ENCODE data around the gene MRPL24.

MRPL24 gene

DNA sequence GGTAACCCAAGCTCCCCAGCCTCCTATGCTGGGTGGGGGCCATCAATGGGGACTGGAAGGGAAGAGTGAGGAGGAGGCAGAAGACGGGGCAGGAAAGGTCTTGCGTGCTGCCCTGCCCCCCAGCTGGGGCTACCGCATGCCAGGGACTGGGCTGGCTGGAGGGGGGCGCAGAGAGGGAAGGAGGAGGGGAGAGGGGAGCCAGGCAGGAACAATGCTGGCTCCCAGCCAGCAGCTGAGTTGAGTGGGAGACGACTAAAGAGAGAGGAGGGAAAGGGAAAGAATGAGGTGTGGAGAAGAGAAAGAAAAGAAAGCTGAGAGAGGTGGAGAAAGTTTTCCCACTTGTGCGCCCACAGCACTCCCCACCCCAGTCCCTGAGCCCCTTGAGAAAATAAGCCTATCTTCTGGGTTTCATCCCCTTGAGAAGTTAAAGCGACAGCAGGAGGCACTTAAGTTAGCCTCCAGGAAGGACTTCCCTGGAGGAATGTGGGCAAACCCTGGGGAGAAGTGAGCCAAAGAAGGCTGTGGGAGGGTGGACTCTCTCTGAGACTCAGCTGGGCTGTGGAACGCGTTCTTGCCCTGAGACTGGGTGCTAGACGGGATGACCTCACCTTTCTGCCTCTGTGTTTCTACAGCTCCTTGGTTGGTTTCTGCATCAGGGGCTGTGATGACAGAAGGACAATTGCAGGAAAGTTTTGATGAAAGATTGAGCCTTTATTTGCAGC is 50.8 kb downstream of the MRPL24 start (continued):
- TF ChIP-seq ZNF184 (tag by site-specific recombination; IDR thresholded peaks at IDR 0.05) (no peak), ZNF785 (tag by site-specific recombination; IDR thresholded peaks at IDR 0.05) (no peak), ZNF514 (tag by site-specific recombination; IDR thresholded peaks at IDR 0.05) (no peak), OSR2 (tag by site-specific recombination; IDR thresholded peaks at IDR 0.05) (no peak), MEIS1 (CRISPR knock-in tag; IDR thresholded peaks at IDR 0.05; ENCODE audit: borderline replicate concordance) (no peak), ZBTB7A (tag by site-specific recombination; IDR thresholded peaks at IDR 0.05; ENCODE audit: low read depth) (no peak), ZNF140 (tag by site-specific recombination; IDR thresholded peaks at IDR 0.05) (no peak), GLIS2 (tag by site-specific recombination; IDR thresholded peaks at IDR 0.05) (no peak), ZNF792 (tag by site-specific recombination; IDR thresholded peaks at IDR 0.05) (no peak), ZNF664 (tag by site-specific recombination; IDR thresholded peaks at IDR 0.05) (no peak), ZNF621 (tag by site-specific recombination; IDR thresholded peaks at IDR 0.05) (no peak), ZNF747 (tag by site-specific recombination; IDR thresholded peaks at IDR 0.05) (no peak), ZNF670 (tag by site-specific recombination; IDR thresholded peaks at IDR 0.05; ENCODE audit: low read depth) (no peak), ZNF341 (tag by site-specific recombination; IDR thresholded peaks at IDR 0.05; ENCODE audit: low read depth) (no peak), ZNF138 (tag by site-specific recombination; IDR thresholded peaks at IDR 0.05; ENCODE audit: borderline replicate concordance) (no peak), HOXD13 (CRISPR knock-in tag; IDR thresholded peaks at IDR 0.05; ENCODE audit: borderline replicate concordance) (no peak), ZXDB (tag by site-specific recombination; IDR thresholded peaks at IDR 0.05) (no peak), ZNF658 (tag by site-specific recombination; IDR thresholded peaks at IDR 0.05) (no peak), MZF1 (tag by site-specific recombination; IDR thresholded peaks at IDR 0.05; ENCODE audit: borderline replicate concordance) (no peak), ZNF175 (tag by site-specific recombination; IDR thresholded peaks at IDR 0.05) (no peak), ZNF776 (tag by site-specific recombination; IDR thresholded peaks at IDR 0.05; ENCODE audit: borderline replicate concordance) (no peak), ZNF777 (tag by site-specific recombination; IDR thresholded peaks at IDR 0.05; ENCODE audit: borderline replicate concordance) (peak; percentile 33; the same call in 1 of the 2 replicates), EGR2 (tag by site-specific recombination; IDR thresholded peaks at IDR 0.05; ENCODE audit: low read depth) (peak; percentile 61), ZFP3 (tag by site-specific recombination; IDR thresholded peaks at IDR 0.05; ENCODE audit: low read depth) (no peak), ZNF48 (tag by site-specific recombination; IDR thresholded peaks at IDR 0.05) (no peak), ZNF560 (tag by site-specific recombination; IDR thresholded peaks at IDR 0.05; ENCODE audit: borderline replicate concordance) (no peak), KLF1 (tag by site-specific recombination; IDR thresholded peaks at IDR 0.05) (no peak), KLF9 (tag by site-specific recombination; IDR thresholded peaks at IDR 0.05; ENCODE audit: low read depth) (no peak)
- TF ChIP-seq, protein P1, sequence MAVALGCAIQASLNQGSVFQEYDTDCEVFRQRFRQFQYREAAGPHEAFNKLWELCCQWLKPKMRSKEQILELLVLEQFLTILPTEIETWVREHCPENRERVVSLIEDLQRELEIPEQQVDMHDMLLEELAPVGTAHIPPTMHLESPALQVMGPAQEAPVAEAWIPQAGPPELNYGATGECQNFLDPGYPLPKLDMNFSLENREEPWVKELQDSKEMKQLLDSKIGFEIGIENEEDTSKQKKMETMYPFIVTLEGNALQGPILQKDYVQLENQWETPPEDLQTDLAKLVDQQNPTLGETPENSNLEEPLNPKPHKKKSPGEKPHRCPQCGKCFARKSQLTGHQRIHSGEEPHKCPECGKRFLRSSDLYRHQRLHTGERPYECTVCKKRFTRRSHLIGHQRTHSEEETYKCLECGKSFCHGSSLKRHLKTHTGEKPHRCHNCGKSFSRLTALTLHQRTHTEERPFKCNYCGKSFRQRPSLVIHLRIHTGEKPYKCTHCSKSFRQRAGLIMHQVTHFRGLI (tag by site-specific recombination; IDR thresholded peaks at IDR 0.05): no peak
- TF ChIP-seq, protein P2, sequence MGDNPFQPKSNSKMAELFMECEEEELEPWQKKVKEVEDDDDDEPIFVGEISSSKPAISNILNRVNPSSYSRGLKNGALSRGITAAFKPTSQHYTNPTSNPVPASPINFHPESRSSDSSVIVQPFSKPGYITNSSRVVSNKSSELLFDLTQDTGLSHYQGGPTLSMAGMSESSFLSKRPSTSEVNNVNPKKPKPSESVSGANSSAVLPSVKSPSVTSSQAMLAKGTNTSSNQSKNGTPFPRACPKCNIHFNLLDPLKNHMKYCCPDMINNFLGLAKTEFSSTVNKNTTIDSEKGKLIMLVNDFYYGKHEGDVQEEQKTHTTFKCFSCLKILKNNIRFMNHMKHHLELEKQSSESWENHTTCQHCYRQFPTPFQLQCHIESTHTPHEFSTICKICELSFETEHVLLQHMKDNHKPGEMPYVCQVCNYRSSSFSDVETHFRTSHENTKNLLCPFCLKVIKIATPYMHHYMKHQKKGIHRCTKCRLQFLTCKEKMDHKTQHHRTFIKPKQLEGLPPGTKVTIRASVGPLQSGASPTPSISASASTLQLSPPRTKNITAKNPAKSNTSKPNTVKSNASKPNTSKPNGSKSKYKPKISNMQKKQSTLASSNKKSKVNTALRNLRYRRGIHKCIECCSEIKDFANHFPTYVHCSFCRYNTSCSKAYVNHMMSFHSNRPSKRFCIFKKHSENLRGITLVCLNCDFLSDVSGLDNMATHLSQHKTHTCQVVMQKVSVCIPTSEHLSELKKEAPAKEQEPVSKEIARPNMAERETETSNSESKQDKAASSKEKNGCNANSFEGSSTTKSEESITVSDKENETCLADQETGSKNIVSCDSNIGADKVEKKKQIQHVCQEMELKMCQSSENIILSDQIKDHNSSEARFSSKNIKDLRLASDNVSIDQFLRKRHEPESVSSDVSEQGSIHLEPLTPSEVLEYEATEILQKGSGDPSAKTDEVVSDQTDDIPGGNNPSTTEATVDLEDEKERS (tag by site-specific recombination; IDR thresholded peaks at IDR 0.05): no peak
- TF ChIP-seq, protein P3, sequence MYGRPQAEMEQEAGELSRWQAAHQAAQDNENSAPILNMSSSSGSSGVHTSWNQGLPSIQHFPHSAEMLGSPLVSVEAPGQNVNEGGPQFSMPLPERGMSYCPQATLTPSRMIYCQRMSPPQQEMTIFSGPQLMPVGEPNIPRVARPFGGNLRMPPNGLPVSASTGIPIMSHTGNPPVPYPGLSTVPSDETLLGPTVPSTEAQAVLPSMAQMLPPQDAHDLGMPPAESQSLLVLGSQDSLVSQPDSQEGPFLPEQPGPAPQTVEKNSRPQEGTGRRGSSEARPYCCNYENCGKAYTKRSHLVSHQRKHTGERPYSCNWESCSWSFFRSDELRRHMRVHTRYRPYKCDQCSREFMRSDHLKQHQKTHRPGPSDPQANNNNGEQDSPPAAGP (tag by site-specific recombination; IDR thresholded peaks at IDR 0.05): 0 out of 2 replicates have a peak, but pooled peaks have one; percentile 43
- TF ChIP-seq, protein P4, sequence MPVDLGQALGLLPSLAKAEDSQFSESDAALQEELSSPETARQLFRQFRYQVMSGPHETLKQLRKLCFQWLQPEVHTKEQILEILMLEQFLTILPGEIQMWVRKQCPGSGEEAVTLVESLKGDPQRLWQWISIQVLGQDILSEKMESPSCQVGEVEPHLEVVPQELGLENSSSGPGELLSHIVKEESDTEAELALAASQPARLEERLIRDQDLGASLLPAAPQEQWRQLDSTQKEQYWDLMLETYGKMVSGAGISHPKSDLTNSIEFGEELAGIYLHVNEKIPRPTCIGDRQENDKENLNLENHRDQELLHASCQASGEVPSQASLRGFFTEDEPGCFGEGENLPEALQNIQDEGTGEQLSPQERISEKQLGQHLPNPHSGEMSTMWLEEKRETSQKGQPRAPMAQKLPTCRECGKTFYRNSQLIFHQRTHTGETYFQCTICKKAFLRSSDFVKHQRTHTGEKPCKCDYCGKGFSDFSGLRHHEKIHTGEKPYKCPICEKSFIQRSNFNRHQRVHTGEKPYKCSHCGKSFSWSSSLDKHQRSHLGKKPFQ (tag by site-specific recombination; IDR thresholded peaks at IDR 0.05): no peak
- TF ChIP-seq, protein P5, sequence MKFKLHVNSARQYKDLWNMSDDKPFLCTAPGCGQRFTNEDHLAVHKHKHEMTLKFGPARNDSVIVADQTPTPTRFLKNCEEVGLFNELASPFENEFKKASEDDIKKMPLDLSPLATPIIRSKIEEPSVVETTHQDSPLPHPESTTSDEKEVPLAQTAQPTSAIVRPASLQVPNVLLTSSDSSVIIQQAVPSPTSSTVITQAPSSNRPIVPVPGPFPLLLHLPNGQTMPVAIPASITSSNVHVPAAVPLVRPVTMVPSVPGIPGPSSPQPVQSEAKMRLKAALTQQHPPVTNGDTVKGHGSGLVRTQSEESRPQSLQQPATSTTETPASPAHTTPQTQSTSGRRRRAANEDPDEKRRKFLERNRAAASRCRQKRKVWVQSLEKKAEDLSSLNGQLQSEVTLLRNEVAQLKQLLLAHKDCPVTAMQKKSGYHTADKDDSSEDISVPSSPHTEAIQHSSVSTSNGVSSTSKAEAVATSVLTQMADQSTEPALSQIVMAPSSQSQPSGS (tag by site-specific recombination; IDR thresholded peaks at IDR 0.05; ENCODE audit: low read depth): peak; percentile 84; the same call in 1 of the 2 replicates

All from HEK293 (cell line).